HG03108 (cell line): Measurements from ENCODE around the gene TDRKH.

Experiments used
- ATAC-seq: cut with Tn5 transposase; IDR thresholded peaks from one replicate; pipeline ENCODE4 v1.9.1; 2021; ENCODE audit warnings: moderate library complexity; ENCODE audit not compliant: unreplicated experiment

The TDRKH gene

DNA sequence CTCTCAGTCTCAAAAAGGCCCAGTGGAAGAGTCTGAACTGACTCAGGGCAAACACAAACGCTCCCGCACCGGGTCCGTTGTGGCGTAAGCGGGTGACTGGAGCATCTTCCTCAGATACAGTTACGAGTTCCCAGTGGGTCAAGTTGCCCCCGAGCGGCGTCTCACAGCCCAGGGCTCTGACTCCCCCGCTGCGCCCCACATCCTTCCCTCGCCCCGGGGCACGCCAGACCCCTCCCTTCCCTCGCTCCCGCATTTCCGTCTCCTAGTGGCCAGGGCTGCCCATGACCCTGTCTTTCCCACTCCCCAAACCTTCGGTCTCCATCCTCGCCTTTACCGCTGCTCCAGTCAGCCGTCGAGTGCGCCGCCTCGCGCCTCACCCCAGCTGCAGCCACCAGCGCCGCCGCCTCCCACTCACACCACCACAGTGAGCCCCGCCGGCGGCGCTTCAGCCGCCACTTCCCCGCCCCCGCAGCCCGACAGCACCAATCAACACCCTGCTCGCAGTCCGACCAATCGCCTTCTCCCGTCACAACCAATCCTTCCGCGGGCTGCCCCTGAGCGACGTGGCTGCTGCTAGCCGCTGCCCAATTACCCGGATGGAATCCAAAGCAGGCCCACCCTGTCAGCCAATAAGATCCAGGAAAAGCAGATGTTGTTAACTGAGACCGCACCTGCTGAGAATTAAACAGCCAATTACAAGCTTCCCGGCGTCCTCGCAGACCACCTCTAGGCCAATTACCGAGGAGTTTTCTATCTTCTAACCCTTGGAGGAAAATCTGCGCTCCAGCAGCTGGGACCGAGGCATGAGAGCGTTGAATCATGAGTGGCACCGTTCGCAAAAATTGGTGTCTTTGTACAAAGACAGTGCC, at the start of gene TDRKH:
Gene TDRKH, minus strand, starts transcription at position 430 of the 869 bp plus-strand sequence. CDS start 7,478 bp downstream, outside the sequence.
- ATAC-seq, result peak; percentile 96

DNA sequence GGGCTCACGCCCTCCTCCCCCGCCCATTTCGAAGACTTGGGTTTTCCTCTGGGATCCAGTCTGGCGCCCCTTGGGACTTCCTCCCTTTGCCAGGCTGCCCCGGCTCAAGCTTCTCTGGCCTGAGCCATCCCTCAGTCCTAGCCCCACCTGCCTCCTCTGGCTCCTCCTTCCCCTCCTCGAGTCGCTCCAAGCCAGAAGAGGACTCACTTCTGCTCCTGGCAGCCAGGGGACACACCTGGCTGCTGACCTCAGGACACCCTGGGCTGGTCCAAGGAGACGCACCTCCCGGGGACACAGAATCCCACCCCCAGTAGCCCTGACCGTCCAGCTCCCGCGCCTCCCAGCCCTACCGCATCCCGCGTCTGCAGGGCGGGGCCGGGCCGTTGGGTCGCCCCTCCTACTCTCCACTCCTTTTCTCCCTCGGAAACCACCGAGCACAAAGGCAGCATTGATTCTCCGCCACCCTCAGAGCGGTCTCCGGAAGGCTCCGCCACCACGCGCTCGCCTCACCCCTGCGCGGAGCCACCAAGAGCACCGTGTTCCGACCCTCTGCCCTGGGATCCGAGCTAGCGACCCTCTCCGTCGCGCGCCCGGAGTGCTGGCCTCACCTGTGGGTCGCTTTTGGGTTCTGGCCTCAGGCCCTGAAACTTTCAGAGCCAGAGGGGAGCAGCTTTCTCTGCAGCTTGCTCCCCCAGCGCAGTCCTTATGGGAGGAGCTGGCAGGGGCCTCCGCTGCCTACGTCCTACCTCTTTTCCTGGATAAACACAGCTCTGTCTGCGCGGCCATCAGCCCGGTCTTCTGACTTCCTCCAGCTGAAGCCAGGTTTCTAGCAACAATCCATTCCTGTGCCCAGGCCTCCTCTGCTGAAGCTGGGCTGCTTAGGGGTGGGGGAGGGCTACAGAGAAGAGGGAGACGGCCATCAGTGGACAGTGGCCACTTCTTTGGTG, 49.4 kb upstream of the TDRKH start, which contains the start of gene C2CD4D:
Gene C2CD4D, minus strand, starts transcription at position 364 of the 947 bp plus-strand sequence. CDS start 831 bp downstream, outside the sequence.
- no peak for ATAC-seq

- ATAC-seq, result no peak
These were observed 48.7 kb upstream of the TDRKH start for GRCh38 chr1:151839082-151839412.

DNA sequence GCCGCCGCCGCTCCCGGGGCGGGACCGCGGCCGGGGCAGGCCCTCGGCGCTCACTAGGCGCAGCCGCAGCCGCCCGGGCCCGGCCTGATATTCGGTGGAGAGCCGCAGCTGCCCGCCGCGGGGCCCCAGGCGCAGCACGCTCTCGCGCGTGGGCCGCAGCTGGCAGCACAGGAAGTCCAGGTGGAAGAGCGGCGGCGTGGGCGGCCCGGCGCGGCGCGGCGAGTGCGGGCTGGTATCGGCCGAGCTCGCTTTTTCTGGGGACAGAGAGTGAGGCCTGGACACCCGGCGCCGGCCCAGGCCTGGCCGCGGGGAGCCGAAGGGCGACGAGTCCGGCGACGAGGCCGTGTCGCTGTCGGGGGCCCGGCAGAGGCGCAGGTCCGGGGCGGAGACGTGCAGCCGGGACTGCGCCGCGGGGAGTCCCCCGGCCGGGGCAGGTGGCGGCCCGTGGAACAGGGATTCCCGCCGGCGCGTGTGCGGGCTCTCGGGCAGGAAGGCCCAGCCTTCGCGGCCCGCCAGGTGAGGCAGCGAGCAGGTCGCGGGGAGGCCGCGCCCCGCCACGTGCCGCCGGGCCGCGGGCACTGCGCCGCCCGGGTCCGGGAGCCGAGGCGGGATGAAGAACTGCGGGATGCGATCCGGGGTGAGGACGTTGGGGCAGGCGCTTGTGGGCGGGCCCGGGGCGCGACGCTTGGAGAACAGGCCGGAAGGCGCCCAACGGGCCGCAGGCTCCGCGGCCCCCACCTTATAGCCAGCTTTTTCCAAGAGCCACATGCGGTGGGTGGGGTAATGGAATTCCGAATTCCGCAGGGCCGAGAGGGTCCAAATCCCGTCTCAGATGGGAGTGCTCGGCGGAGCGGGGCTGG, 48.2 kb upstream of the TDRKH start:
- ATAC-seq, result no peak

DNA sequence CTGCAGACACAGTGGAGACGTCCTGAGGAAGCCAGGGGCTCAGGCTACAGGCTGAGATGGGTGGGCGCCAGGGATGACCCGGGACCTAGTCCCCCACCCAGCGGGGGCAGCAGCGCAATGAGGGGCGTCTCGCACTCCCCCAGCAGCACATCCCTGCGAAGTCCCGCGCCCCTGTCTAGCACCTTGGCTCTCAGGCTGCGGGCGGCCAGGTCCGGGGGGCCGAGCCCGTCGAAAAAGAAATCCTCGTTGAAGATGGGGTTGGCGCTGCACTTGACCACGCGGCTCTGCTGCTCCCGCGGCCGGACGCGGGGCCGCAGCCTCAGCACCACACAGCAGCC, 47.6 kb upstream of the TDRKH start:
- ATAC-seq, result no peak

GRCh38 chr1:151837197-151837596, 46.9 kb upstream of the TDRKH start:
- ATAC-seq, result no peak

DNA sequence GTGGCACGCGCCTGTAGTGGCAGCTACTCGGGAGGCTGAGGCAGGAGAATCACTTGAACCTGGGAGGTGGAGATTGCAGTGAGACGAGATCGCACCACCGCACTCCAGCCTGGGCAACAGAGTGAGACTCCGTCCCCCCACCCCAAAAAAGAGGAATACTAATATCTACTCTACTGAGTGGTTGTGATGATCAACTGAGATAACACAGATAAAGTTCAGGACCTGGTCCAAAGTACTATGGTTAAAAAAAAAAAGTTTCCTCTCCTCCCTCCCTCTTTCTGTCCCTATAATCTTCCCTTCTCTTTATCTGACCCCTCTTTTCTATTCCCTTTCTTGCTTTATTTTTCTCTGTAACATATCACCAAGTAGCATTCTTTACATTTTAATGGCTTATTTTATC, 45.3 kb upstream of the TDRKH start:
- ATAC-seq, result no peak

DNA sequence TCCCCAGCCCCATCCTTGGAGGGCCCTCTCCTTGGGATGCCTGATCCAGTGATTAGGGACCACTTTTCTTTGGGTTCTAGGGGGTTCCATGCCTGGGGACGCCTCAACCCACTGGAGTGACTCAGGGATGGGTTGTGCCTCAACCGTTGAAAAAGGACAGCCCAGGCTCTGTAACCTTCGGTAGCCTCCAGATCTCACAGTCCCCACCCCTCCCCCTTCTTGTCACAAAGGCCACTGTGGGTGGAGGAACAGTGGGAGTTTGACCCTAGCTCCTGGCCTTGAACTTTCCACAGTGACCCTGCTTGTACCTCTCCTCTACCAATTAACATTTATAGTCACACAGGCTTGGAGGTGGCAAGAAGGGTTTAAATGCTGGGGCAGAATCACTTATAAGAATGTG, 43.9 kb upstream of the TDRKH start:
- no peak for ATAC-seq

DNA sequence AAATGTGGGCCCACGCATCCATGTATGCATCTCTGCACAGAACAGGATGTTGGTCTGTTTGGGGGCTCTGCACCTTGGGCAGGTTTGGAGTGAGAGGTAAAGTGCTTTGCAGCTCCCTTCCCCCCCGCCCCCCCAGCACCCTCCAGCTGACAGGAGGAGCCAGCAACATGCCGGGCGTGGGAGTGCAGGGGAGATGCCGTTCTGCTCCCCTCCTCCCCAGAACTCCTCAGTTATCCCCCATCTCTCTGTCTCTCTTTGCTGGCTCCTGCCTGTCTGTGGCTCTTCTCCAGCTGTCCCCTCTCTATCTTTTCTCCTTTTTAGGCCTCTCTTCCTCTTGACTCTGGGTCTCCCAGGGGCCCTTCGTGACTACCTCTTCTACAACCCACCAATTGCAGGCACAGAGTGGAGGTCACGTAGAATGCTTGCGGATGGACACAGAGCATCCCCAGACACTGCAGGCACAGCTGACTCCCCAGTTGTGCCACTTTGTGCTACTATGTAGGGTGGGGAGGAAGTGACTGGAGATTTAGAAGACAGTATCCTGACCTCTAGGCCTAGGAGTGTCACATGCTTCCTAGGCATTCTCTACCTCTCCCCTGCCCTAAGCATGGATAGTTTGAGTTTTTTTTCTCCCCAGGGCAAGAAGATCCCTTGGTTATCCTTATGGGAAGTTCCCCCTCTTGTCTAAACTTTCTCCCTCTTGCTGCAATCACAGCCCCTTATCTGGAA, 43.0 kb upstream of the TDRKH start:
- ATAC-seq, result no peak

DNA sequence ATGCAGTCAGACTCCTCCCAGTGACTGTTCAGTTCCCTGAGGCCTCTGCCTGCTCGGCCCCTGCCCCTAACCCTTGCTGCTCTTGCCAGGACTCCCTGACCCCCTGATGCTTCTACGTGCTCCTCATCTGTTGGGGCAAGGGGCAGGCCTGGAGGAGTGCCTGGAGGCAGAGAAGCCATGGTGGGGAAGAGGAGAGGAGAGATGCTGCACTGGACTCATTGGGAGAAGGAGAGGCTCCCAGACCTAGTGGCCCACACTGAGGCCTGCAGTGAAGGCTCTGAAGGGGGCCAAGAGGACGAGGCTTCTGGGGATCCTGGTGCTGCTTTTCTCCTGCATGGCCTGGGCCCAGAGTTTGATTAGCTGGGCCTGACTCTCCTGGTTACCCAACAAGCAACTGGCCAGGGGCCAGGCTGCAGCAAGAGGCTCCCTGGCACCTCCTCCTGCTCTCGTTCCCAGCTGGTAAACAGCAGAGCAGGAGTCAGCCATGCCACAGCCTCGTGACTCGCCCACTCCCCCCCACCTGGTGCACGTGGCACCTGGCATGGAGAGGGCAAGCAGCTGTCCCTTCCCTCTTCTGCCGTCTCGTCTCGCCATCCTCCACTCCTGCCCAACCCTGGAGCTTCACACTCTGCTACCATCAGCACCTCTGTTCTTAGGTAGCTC, 42.1 kb upstream of the TDRKH start:
- ATAC-seq, result no peak

- no peak for ATAC-seq
These were observed 41.3 kb upstream of the TDRKH start, which contains the start of gene RORC for GRCh38 chr1:151831605-151832004. Gene RORC, minus strand, starts transcription at chr1:151831802. Its CDS starts 38 bp downstream, at chr1:151831764.

- ATAC-seq, result no peak
These were observed 40.9 kb upstream of the TDRKH start for GRCh38 chr1:151831256-151831591.

DNA sequence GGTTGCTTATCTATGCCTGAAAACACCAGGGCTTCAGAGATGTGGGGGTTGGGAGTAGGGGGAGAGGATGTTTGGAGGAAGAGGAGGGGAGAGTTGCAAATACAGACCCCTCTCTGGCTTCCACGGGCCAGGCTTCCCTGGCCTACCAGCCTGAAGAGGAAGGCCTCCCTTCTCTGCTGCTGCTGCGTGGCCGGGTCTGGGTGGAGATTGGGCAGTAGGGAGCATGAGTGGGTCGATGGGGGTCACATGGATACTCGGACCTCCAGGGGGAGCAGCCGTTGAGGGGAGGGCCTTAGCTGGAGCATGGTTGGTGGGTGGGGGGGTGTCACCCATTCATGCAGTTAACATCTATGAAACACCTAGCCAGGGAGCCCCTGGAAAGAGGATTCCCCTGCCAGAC, 39.8 kb upstream of the TDRKH start:
- no peak for ATAC-seq

DNA sequence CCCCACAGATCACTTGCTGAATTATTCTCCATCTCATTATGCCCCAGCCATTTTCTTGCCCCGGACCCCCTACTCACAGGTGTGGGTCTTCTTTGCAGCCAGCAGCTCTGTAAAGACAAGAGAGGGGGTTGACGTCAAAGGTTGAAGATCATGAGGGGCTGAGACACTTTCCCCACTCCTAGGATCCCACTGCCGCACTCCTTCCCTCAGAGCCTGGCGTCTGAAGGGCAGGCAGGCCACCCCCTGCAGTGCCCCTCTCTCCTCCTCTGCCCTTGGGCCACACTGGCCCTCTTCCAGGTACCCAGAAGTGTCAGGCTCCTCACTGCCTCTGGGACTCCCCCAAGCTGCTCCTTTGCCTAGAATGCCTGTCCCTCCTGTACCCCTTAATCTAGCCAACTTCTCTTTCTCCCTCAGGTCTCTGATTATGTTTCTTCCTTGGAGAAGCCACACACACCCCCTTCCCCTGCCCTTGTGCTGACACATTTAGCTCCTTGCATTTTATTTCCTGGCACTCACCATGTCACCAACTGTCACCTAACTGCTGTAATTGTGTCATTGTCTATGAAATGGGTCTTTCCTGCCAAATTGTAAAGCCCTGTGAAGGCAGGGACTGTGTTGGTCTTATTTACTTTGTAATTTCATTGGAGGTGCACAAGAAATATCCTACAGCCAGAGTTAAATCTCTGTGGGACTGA, 39.2 kb upstream of the TDRKH start:
- ATAC-seq, result no peak

DNA sequence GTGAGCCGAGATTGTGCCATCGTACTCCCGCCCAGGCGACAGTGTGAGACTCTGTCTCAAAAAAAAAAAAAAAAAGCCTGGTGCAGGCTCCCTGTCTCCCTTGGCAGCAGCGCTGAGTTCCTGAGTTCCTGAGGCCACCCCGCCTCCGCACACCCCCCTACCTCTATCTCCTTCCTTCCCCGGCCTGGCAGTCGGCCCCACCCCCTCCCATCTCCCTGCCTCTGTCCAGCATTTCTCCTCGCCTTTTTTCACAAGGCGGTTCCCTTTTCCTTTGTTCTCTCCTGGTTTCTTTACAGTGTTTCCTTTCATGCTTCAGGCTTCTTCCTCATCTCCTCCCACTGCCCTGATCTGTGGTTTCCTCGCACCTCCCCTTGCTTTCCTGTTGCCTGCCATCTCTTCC, 38.6 kb upstream of the TDRKH start:
- ATAC-seq, result no peak

DNA sequence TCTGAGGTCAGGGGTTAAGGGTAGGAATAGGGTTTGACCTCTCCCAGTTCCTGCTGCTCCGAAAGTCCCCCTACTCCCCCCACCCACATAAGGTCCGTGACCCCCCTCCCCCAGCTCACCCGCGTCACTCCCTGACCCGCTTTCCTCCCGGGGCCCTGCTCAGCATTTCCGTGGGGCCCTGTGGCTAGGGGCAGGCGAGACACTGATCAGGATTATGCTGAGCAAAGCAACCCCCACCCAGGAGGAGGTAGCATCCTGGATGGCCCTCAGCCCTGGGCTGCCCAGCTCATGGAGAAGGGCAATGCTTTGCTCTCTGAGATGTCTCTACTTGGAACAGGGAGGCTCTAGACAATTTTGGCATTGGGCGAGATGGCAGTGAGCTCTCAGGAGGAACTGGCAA, 37.6 kb upstream of the TDRKH start:
- ATAC-seq, result no peak

GRCh38 chr1:151825751-151826660, 35.7 kb upstream of the TDRKH start:
- ATAC-seq, result no peak

GRCh38 chr1:151825204-151825603, 34.9 kb upstream of the TDRKH start:
- no peak for ATAC-seq
